Stomach (tissue), 4 donors: ENCODE measurements around the gene GOLGA6L10.
"Not testable (repeated sequence)": the region's sequence is repeated elsewhere in the genome, so short reads cannot be mapped to it uniquely, and the experiment has no call there.

Experiments
- POLR2A ChIP-seq, 4 donors: fragments of 450-650 bp; IDR thresholded peaks; one replicate each; pipeline ENCODE4 v1.6.1; 2016; ENCODE audit warnings: antibody characterized with exemption in 4 of 4, control low read depth in 2 of 4, mild to moderate bottlenecking in 1 of 4, moderate library complexity in 1 of 4
- POLR2AphosphoS5 ChIP-seq, 3 donors: sonication (generic); formaldehyde crosslinking; IDR thresholded peaks; one replicate each; pipeline ENCODE4 v1.6.1; 2016; ENCODE audit warnings: antibody characterized with exemption in 3 of 3

DNA sequence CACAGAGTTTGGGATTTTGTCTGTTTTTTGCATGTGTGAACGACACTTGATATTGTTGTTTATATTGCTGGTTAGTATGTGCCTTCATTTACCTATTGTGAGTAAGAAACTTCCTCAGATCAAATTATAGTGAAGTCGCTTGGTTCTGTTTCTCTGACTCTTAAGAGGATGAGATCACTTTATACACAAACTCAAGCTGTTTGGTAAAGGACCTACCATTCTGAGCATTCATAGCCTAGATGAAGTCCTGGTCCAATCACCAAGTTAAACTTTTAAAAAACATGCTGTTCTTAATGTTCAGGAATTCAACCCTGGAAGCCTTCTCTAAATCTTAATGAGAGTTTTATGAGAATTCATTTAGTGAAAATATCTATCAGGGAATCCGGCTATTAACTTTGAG is 15.3 kb upstream of the GOLGA6L10 start:
- not testable (repeated sequence) for TF ChIP-seq POLR2A, POLR2AphosphoS5 (IDR thresholded peaks at IDR 0.05)
